Loucy (cell line): ENCODE results near the gene PLAC8.

Source experiments
- H2AFZ ChIP-seq: fragments of 200-600 bp; sonication (generic); 2 replicates; pipeline ENCODE4 v1.6.0; 2016; ENCODE audit warnings: antibody characterized with exemption, mild to moderate bottlenecking, low read length, moderate library complexity
- H3F3A ChIP-seq: fragments of 200-600 bp; 2 replicates; pipeline ENCODE4 v1.6.0; 2016; ENCODE audit warnings: antibody characterized with exemption, low read depth, mild to moderate bottlenecking
- H3K27me3 ChIP-seq: fragments of 200-600 bp; sonication (generic); 2 replicates; pipeline ENCODE4 v1.6.1; 2014; ENCODE audit warnings: low read length, mild to moderate bottlenecking; ENCODE audit not compliant: insufficient read depth, poor library complexity, severe bottlenecking
- H3K36me3 ChIP-seq: fragments of 200-600 bp; sonication (generic); 2 replicates; pipeline ENCODE4 v1.6.1; 2016; ENCODE audit warnings: low read length; ENCODE audit not compliant: insufficient read depth
- H3K4me1 ChIP-seq: fragments of 200-600 bp; sonication (generic); 2 replicates; pipeline ENCODE4 v1.5.1; 2014; ENCODE audit warnings: low read length, mild to moderate bottlenecking; ENCODE audit not compliant: insufficient read depth, poor library complexity, severe bottlenecking
- H3K4me2 ChIP-seq: fragments of 200-600 bp; sonication (generic); 2 replicates; pipeline ENCODE4 v1.6.0; 2014; ENCODE audit warnings: antibody characterized with exemption, low read length, low read depth, mild to moderate bottlenecking; ENCODE audit not compliant: poor library complexity, severe bottlenecking
- H3K4me3 ChIP-seq: fragments of 200-600 bp; sonication (generic); 2 replicates; pipeline ENCODE4 v1.5.1; 2014; ENCODE audit warnings: low read length, mild to moderate bottlenecking, mixed read lengths; ENCODE audit not compliant: poor library complexity, severe bottlenecking
- H3K79me2 ChIP-seq: fragments of 200-600 bp; sonication (generic); 2 replicates; pipeline ENCODE4 v1.6.1; 2014; ENCODE audit warnings: low read length; ENCODE audit not compliant: insufficient read depth
- H3K9ac ChIP-seq: fragments of 200-600 bp; sonication (generic); 2 replicates; pipeline ENCODE4 v1.6.0; 2014; ENCODE audit warnings: mild to moderate bottlenecking, low read depth, low read length, moderate library complexity; ENCODE audit not compliant: poor library complexity, severe bottlenecking
- H3K9me2 ChIP-seq: fragments of 200-600 bp; sonication (generic); replicated peaks from 2 replicates; pipeline ENCODE4 v1.6.1; 2016; ENCODE audit warnings: low read depth, low read length, mixed read lengths
- H3K9me3 ChIP-seq: fragments of 200-600 bp; sonication (generic); 2 replicates; pipeline ENCODE4 v1.6.1; 2014; ENCODE audit warnings: mild to moderate bottlenecking, antibody characterized with exemption, low read length, low read depth; ENCODE audit not compliant: insufficient read depth
- H4K20me1 ChIP-seq: fragments of 200-600 bp; sonication (generic); 2 replicates; pipeline ENCODE4 v1.6.0; 2014; ENCODE audit warnings: antibody characterized with exemption, low read length, mild to moderate bottlenecking; ENCODE audit not compliant: insufficient read depth, poor library complexity, severe bottlenecking
- CTCF ChIP-seq: fragments of 200-600 bp; sonication (generic); conservative IDR thresholded peaks from 2 replicates; pipeline ENCODE4 v1.5.1; 2014; ENCODE audit warnings: mild to moderate bottlenecking, antibody characterized with exemption, low read length
- EZH2phosphoT487 ChIP-seq: fragments of 200-600 bp; IDR thresholded peaks from 2 replicates; pipeline ENCODE4 v1.6.1; 2018; ENCODE audit warnings: antibody characterized with exemption, mild to moderate bottlenecking, moderate library complexity, borderline replicate concordance

Gene PLAC8

GRCh38 chr4:83107631-83108030 lies 6.9 kb downstream of the PLAC8 start:
- Histone ChIP-seq H3K9me2 (no peaks in the 10 kb centered on the region), H3K36me3 (peaks cover 26% of the 10 kb centered on the region; the same call in 1 of the 2 replicates), H3K4me2 (no peak overlapping the region), H3K79me2 (peaks cover 47% of the 10 kb centered on the region), H3K4me1 (peaks cover 32% of the 10 kb centered on the region), H3K4me3 (no peak overlapping the region), H2AFZ (no peak overlapping the region), H3K27me3 (no peaks in the 10 kb centered on the region), H3K9ac (no peak overlapping the region), H4K20me1 (no peaks in the 10 kb centered on the region), H3K9me3 (no peaks in the 10 kb centered on the region), H3F3A (peaks cover 5% of the 10 kb centered on the region; the same call in 1 of the 2 replicates)
- no peak for TF ChIP-seq CTCF
- TF ChIP-seq EZH2phosphoT487 = no peak

GRCh38 chr4:83104991-83105390 lies 9.5 kb downstream of the PLAC8 start:
- H4K20me1 ChIP-seq = no peaks in the 10 kb centered on the region
- no peak overlapping the region for H3K9ac ChIP-seq
- H3K79me2 ChIP-seq = peaks cover 32% of the 10 kb centered on the region; the same call in 1 of the 2 replicates
- H3K4me2 ChIP-seq = no peak overlapping the region
- H3F3A ChIP-seq = no peaks in the 10 kb centered on the region
- H3K4me3 ChIP-seq = no peak overlapping the region
- H3K27me3 ChIP-seq = no peaks in the 10 kb centered on the region
- H3K9me2 ChIP-seq = no peaks in the 10 kb centered on the region
- peaks cover 41% of the 10 kb centered on the region; the same call in 1 of the 2 replicates for H3K36me3 ChIP-seq
- H3K4me1 ChIP-seq = peaks cover 14% of the 10 kb centered on the region
- TF ChIP-seq CTCF = no peak
- TF ChIP-seq EZH2phosphoT487 = no peak
- no peak overlapping the region for H2AFZ ChIP-seq
- no peaks in the 10 kb centered on the region for H3K9me3 ChIP-seq

- no peak for TF ChIP-seq CTCF
- no peak for TF ChIP-seq EZH2phosphoT487
- no peak overlapping the region for H3K9ac ChIP-seq
- no peaks in the 10 kb centered on the region for H3K9me3 ChIP-seq
- H3K4me2 ChIP-seq = no peak overlapping the region
- H4K20me1 ChIP-seq = no peaks in the 10 kb centered on the region
- H3K4me1 ChIP-seq = no peaks in the 10 kb centered on the region
- H3K9me2 ChIP-seq = no peaks in the 10 kb centered on the region
- H3F3A ChIP-seq = no peaks in the 10 kb centered on the region
- H2AFZ ChIP-seq = no peak overlapping the region
- no peaks in the 10 kb centered on the region for H3K27me3 ChIP-seq
- peaks cover 86% of the 10 kb centered on the region; the same call in 1 of the 2 replicates for H3K36me3 ChIP-seq
- no peak overlapping the region for H3K4me3 ChIP-seq
- H3K79me2 ChIP-seq = 0 out of 2 replicates have a peak, but pooled peaks cover 2% of the 10 kb centered on the region
Observed at GRCh38 chr4:83096397-83096796, 18.1 kb downstream of the PLAC8 start.
